GM23338 (cell line): ENCODE data around the gene NCR1. TPM values are rescaled to one million over a fixed set of nuclear protein-coding genes. Genes with fewer than 3 reads are reported as not detected.
"Not testable (repeated sequence)": the region's sequence is repeated elsewhere in the genome, so short reads cannot be mapped to it uniquely, and the experiment has no call there.

Experiments
- ATAC-seq: fragments of 200-7000 bp; cut with Tn5 transposase; 3 replicates; pipeline ENCODE4 v1.9.1; 2020
- DNase-seq: peaks from one replicate; pipeline ENCODE4 v3.0.0-alpha.2; 2015; ENCODE audit warnings: low spot score
- H2AFZ ChIP-seq: fragments of 200-600 bp; sonication (generic); 2 replicates; pipeline ENCODE4 v1.8.0; 2016; ENCODE audit warnings: antibody characterized with exemption, mild to moderate bottlenecking, moderate library complexity
- H3F3A ChIP-seq: fragments of 200-600 bp; sonication (generic); replicated peaks from 2 replicates; pipeline ENCODE4 v1.8.0; 2017; ENCODE audit warnings: antibody characterized with exemption, mixed run types, low read depth
- H3K27ac ChIP-seq: fragments of 200-600 bp; sonication (generic); 2 replicates; pipeline ENCODE4 v1.6.1; 2016; ENCODE audit warnings: low read depth
- H3K27me3 ChIP-seq: fragments of 200-600 bp; sonication (generic); 2 replicates; pipeline ENCODE4 v1.8.0; 2016; ENCODE audit warnings: mild to moderate bottlenecking, mixed run types, moderate library complexity; ENCODE audit not compliant: insufficient read depth
- H3K36me3 ChIP-seq: fragments of 200-600 bp; sonication (generic); 2 replicates; pipeline ENCODE4 v1.8.0; 2016; ENCODE audit warnings: mild to moderate bottlenecking; ENCODE audit not compliant: insufficient read depth
- H3K4me1 ChIP-seq: fragments of 200-600 bp; sonication (generic); 2 replicates; pipeline ENCODE4 v1.8.0; 2016; ENCODE audit warnings: mild to moderate bottlenecking, moderate library complexity; ENCODE audit not compliant: insufficient read depth
- H3K4me2 ChIP-seq: fragments of 200-600 bp; sonication (generic); 2 replicates; pipeline ENCODE4 v1.7.1; 2017; ENCODE audit warnings: mixed run types
- H3K4me3 ChIP-seq: fragments of 200-600 bp; sonication (generic); 2 replicates; pipeline ENCODE4 v1.6.1; 2016; ENCODE audit warnings: mixed run types
- H3K79me2 ChIP-seq: fragments of 200-600 bp; sonication (generic); replicated peaks from 2 replicates; pipeline ENCODE4 v1.8.0; 2017; ENCODE audit warnings: mild to moderate bottlenecking; ENCODE audit not compliant: insufficient read depth
- H3K9me2 ChIP-seq: fragments of 200-600 bp; sonication (generic); 2 replicates; pipeline ENCODE4 v1.8.0; 2017; ENCODE audit not compliant: insufficient read depth
- H4K20me1 ChIP-seq: fragments of 200-600 bp; sonication (generic); replicated peaks from 2 replicates; pipeline ENCODE4 v1.8.0; 2017; ENCODE audit warnings: mild to moderate bottlenecking; ENCODE audit not compliant: insufficient read depth
- H3K27ac Mint-ChIP-seq: 2 replicates; pipeline ENCODE4 v1.8.0; 2020; ENCODE audit warnings: inconsistent platforms, mild to moderate bottlenecking, moderate library complexity, mixed read lengths
- H3K27me3 Mint-ChIP-seq: 3 replicates; pipeline ENCODE4 v1.8.0; 2022; ENCODE audit warnings: low read depth, mild to moderate bottlenecking, moderate library complexity, mixed read lengths, inconsistent platforms; ENCODE audit not compliant: insufficient read depth, poor library complexity
- H3K36me3 Mint-ChIP-seq: 3 replicates; pipeline ENCODE4 v1.8.0; 2021; ENCODE audit warnings: low read depth, mild to moderate bottlenecking, inconsistent platforms, moderate library complexity, mixed read lengths
- H3K4me1 Mint-ChIP-seq: 3 replicates; pipeline ENCODE4 v1.8.0; 2020; ENCODE audit warnings: mild to moderate bottlenecking, inconsistent platforms, mixed read lengths
- H3K4me3 Mint-ChIP-seq: 3 replicates; pipeline ENCODE4 v1.8.0; 2021; ENCODE audit warnings: moderate library complexity, mild to moderate bottlenecking, inconsistent platforms, mixed read lengths
- H3K9me3 Mint-ChIP-seq: 3 replicates; pipeline ENCODE4 v1.8.0; 2020; ENCODE audit warnings: moderate library complexity, mild to moderate bottlenecking, inconsistent platforms, mixed read lengths
- EZH2 ChIP-seq: fragments of 200-600 bp; sonication (generic); IDR thresholded peaks from one replicate; pipeline ENCODE4 v1.8.0; 2017; ENCODE audit warnings: antibody characterized with exemption, mild to moderate bottlenecking, low read depth; ENCODE audit not compliant: unreplicated experiment
- EZH2phosphoT487 ChIP-seq: fragments of 200-600 bp; sonication (generic); IDR thresholded peaks from one replicate; pipeline ENCODE4 v1.8.1; 2018; ENCODE audit warnings: antibody characterized with exemption; ENCODE audit not compliant: unreplicated experiment
- NANOG ChIP-seq: IDR thresholded peaks from 2 replicates; pipeline ENCODE4 v1.6.1; 2016; ENCODE audit warnings: antibody characterized with exemption, borderline replicate concordance
- POLR2AphosphoS5 ChIP-seq: IDR thresholded peaks from 2 replicates; pipeline ENCODE4 v1.6.1; 2016; ENCODE audit warnings: antibody characterized with exemption, low read depth
- STAT1 ChIP-seq: IDR thresholded peaks from one replicate; pipeline ENCODE4 v1.6.1; 2016; ENCODE audit warnings: antibody characterized with exemption; ENCODE audit not compliant: unreplicated experiment
- ZNF114 ChIP-seq: fragments of 250-450 bp; sonication (Bioruptor Pico); IDR thresholded peaks from 2 replicates; pipeline ENCODE4 v1.5.0; 2020; ENCODE audit warnings: mild to moderate bottlenecking, moderate library complexity
- ZNF331 ChIP-seq: fragments of 250-450 bp; sonication (Bioruptor Pico); IDR thresholded peaks from 2 replicates; pipeline ENCODE4 v1.5.0; 2020; ENCODE audit warnings: low read depth, mild to moderate bottlenecking, moderate library complexity
- polyA plus RNA-seq: library from polyadenylated mRNA; unstranded; fragments of >200 nt; fragmentation: Nextera tagmentation; extraction: Ambion mirVana; gene quantifications from 2 replicates; pipeline ENCODE4 v1.2.1, GENCODE V29; 2016
- total RNA-seq: library from RNA; depleted of rRNA; stranded (reverse); fragments of >200 nt; shearing (Covaris generic); gene quantifications from 2 replicates; pipeline ENCODE4 v1.2.3, GENCODE V29; 2014
- TF ChIP-seq, protein P1 (sequence below): IDR thresholded peaks from 2 replicates; pipeline ENCODE4 v1.6.1; 2016; ENCODE audit warnings: antibody characterized with exemption
- TF ChIP-seq, protein P2 (sequence below): fragments of 250-450 bp; sonication (Bioruptor Pico); IDR thresholded peaks from 2 replicates; pipeline ENCODE4 v1.5.0; 2020; ENCODE audit warnings: mild to moderate bottlenecking, moderate library complexity
- TF ChIP-seq, protein P3 (sequence below), 2 experiments: fragments of 200-600 bp in 1 of 2; sonication (generic) in 1 of 2; conservative IDR thresholded peaks; 2 replicates each; pipeline versions ENCODE4 v1.5.1 to v1.6.1; 2016 to 2017; ENCODE audit warnings: antibody characterized with exemption in 2 of 2, low read depth in 2 of 2, mild to moderate bottlenecking in 2 of 2, moderate library complexity in 1 of 2
- TF ChIP-seq, protein P4 (sequence below): IDR thresholded peaks from one replicate; pipeline ENCODE4 v1.6.1; 2018; ENCODE audit warnings: antibody characterized with exemption; ENCODE audit not compliant: unreplicated experiment

The NCR1 gene
- total and polyA plus RNA-seq, 2 experiments from 2014 or later = 1.8 to 2.0 TPM

DNA sequence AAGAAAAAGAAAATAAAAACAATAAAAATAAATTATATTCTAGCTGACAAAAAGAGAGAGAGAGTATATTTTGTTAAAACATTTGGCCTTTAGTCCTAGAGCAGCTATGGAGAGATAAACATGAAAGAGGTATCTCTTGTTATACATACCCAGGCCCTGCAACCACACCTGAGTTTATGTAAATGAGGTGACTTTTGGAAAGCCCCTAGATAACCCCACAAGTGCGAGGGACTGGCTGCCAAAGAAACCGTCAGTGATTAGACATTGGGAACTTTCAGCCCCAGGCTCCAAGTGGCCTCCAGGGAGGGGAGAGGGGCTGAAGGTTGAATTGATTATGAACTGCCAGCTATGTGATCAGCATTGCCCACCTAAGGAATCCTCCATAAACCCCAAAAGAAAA is 43.5 kb downstream of the NCR1 start:
- Mint-ChIP-seq H3K27ac (no peak overlapping the region), H3K9me3 (peaks cover 3% of the 10 kb centered on the region; the same call in 2 of the 3 replicates), H3K4me3 (no peak overlapping the region), H3K36me3 (no peaks in the 10 kb centered on the region), H3K4me1 (peaks cover 12% of the 10 kb centered on the region), H3K27me3 (peaks cover 6% of the 10 kb centered on the region)
- DNase-seq (no peak), ATAC-seq (no peak)
- peaks cover 14% of the 10 kb centered on the region for H3K4me1 ChIP-seq
- H3K27ac ChIP-seq = no peak overlapping the region
- TF ChIP-seq NANOG = no peak
- TF ChIP-seq ZNF331 (CRISPR knock-in tag) = no peak
- TF ChIP-seq, protein P1, sequence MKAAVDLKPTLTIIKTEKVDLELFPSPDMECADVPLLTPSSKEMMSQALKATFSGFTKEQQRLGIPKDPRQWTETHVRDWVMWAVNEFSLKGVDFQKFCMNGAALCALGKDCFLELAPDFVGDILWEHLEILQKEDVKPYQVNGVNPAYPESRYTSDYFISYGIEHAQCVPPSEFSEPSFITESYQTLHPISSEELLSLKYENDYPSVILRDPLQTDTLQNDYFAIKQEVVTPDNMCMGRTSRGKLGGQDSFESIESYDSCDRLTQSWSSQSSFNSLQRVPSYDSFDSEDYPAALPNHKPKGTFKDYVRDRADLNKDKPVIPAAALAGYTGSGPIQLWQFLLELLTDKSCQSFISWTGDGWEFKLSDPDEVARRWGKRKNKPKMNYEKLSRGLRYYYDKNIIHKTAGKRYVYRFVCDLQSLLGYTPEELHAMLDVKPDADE = no peak
- TF ChIP-seq, protein P2, sequence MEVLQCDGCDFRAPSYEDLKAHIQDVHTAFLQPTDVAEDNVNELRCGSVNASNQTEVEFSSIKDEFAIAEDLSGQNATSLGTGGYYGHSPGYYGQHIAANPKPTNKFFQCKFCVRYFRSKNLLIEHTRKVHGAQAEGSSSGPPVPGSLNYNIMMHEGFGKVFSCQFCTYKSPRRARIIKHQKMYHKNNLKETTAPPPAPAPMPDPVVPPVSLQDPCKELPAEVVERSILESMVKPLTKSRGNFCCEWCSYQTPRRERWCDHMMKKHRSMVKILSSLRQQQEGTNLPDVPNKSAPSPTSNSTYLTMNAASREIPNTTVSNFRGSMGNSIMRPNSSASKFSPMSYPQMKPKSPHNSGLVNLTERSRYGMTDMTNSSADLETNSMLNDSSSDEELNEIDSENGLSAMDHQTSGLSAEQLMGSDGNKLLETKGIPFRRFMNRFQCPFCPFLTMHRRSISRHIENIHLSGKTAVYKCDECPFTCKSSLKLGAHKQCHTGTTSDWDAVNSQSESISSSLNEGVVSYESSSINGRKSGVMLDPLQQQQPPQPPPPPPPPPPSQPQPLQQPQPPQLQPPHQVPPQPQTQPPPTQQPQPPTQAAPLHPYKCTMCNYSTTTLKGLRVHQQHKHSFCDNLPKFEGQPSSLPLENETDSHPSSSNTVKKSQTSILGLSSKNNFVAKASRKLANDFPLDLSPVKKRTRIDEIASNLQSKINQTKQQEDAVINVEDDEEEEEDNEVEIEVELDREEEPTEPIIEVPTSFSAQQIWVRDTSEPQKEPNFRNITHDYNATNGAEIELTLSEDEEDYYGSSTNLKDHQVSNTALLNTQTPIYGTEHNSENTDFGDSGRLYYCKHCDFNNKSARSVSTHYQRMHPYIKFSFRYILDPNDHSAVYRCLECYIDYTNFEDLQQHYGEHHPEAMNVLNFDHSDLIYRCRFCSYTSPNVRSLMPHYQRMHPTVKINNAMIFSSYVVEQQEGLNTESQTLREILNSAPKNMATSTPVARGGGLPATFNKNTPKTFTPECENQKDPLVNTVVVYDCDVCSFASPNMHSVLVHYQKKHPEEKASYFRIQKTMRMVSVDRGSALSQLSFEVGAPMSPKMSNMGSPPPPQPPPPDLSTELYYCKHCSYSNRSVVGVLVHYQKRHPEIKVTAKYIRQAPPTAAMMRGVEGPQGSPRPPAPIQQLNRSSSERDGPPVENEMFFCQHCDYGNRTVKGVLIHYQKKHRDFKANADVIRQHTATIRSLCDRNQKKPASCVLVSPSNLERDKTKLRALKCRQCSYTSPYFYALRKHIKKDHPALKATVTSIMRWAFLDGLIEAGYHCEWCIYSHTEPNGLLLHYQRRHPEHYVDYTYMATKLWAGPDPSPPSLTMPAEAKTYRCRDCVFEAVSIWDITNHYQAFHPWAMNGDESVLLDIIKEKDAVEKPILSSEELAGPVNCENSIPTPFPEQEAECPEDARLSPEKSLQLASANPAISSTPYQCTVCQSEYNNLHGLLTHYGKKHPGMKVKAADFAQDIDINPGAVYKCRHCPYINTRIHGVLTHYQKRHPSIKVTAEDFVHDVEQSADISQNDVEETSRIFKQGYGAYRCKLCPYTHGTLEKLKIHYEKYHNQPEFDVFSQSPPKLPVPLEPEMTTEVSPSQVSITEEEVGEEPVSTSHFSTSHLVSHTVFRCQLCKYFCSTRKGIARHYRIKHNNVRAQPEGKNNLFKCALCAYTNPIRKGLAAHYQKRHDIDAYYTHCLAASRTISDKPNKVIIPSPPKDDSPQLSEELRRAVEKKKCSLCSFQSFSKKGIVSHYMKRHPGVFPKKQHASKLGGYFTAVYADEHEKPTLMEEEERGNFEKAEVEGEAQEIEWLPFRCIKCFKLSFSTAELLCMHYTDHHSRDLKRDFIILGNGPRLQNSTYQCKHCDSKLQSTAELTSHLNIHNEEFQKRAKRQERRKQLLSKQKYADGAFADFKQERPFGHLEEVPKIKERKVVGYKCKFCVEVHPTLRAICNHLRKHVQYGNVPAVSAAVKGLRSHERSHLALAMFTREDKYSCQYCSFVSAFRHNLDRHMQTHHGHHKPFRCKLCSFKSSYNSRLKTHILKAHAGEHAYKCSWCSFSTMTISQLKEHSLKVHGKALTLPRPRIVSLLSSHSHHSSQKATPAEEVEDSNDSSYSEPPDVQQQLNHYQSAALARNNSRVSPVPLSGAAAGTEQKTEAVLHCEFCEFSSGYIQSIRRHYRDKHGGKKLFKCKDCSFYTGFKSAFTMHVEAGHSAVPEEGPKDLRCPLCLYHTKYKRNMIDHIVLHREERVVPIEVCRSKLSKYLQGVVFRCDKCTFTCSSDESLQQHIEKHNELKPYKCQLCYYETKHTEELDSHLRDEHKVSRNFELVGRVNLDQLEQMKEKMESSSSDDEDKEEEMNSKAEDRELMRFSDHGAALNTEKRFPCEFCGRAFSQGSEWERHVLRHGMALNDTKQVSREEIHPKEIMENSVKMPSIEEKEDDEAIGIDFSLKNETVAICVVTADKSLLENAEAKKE (CRISPR knock-in tag) = no peak
- no peak for TF ChIP-seq POLR2AphosphoS5
- no peak for TF ChIP-seq STAT1
- TF ChIP-seq ZNF114 (CRISPR knock-in tag) = no peak
- TF ChIP-seq, protein P3, sequence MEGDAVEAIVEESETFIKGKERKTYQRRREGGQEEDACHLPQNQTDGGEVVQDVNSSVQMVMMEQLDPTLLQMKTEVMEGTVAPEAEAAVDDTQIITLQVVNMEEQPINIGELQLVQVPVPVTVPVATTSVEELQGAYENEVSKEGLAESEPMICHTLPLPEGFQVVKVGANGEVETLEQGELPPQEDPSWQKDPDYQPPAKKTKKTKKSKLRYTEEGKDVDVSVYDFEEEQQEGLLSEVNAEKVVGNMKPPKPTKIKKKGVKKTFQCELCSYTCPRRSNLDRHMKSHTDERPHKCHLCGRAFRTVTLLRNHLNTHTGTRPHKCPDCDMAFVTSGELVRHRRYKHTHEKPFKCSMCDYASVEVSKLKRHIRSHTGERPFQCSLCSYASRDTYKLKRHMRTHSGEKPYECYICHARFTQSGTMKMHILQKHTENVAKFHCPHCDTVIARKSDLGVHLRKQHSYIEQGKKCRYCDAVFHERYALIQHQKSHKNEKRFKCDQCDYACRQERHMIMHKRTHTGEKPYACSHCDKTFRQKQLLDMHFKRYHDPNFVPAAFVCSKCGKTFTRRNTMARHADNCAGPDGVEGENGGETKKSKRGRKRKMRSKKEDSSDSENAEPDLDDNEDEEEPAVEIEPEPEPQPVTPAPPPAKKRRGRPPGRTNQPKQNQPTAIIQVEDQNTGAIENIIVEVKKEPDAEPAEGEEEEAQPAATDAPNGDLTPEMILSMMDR (conservative IDR thresholded peaks at IDR 0.05; ENCODE audit: low read depth in 2 of 2) = no peak
- no peak for TF ChIP-seq EZH2phosphoT487
- TF ChIP-seq, protein P4, sequence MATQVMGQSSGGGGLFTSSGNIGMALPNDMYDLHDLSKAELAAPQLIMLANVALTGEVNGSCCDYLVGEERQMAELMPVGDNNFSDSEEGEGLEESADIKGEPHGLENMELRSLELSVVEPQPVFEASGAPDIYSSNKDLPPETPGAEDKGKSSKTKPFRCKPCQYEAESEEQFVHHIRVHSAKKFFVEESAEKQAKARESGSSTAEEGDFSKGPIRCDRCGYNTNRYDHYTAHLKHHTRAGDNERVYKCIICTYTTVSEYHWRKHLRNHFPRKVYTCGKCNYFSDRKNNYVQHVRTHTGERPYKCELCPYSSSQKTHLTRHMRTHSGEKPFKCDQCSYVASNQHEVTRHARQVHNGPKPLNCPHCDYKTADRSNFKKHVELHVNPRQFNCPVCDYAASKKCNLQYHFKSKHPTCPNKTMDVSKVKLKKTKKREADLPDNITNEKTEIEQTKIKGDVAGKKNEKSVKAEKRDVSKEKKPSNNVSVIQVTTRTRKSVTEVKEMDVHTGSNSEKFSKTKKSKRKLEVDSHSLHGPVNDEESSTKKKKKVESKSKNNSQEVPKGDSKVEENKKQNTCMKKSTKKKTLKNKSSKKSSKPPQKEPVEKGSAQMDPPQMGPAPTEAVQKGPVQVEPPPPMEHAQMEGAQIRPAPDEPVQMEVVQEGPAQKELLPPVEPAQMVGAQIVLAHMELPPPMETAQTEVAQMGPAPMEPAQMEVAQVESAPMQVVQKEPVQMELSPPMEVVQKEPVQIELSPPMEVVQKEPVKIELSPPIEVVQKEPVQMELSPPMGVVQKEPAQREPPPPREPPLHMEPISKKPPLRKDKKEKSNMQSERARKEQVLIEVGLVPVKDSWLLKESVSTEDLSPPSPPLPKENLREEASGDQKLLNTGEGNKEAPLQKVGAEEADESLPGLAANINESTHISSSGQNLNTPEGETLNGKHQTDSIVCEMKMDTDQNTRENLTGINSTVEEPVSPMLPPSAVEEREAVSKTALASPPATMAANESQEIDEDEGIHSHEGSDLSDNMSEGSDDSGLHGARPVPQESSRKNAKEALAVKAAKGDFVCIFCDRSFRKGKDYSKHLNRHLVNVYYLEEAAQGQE = no peak
- TF ChIP-seq EZH2 = no peak
- no peak overlapping the region for H2AFZ ChIP-seq
- no peak overlapping the region; the same call in 1 of the 2 replicates for H3K4me2 ChIP-seq
- H3K9me2 ChIP-seq = no peaks in the 10 kb centered on the region
- no peaks in the 10 kb centered on the region for H3K79me2 ChIP-seq
- H4K20me1 ChIP-seq = no peaks in the 10 kb centered on the region
- no peaks in the 10 kb centered on the region for H3F3A ChIP-seq
- H3K27me3 ChIP-seq = no peaks in the 10 kb centered on the region
- no peaks in the 10 kb centered on the region for H3K36me3 ChIP-seq
- no peak overlapping the region for H3K4me3 ChIP-seq

DNA sequence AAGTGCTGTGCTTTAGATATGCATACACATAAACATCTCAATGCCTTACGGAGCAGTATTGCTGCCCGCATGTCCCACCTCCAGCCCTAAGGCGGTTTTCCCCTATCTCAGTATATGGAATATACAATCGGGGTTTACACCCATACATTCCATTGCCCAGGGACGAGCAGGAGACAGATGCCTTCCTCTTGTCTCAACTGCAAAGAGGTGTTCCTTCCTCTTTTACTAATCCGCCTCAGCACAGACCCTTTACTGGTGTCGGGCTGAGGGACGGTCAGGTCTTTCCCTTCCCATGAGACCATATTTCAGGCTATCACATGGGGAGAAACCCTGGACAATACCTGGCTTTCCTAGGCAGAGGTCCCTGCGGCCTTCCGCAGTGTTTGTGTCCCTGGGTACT is 44.6 kb downstream of the NCR1 start:
- H3K27me3 Mint-ChIP-seq, H3K36me3 Mint-ChIP-seq, H3K27me3 ChIP-seq, H3K4me3 ChIP-seq, ATAC-seq, H3K79me2 ChIP-seq, H3K4me3 Mint-ChIP-seq, H4K20me1 ChIP-seq, H3K36me3 ChIP-seq, H3K9me3 Mint-ChIP-seq, H3K27ac ChIP-seq, H3K27ac Mint-ChIP-seq, DNase-seq, H3K9me2 ChIP-seq, H3F3A ChIP-seq: not testable (repeated sequence)
- Histone ChIP-seq H3K4me1 (peaks cover 14% of the 10 kb centered on the region), H2AFZ (peak overlapping the region; percentile 78), H3K4me2 (peak overlapping the region; percentile 64)
- H3K4me1 Mint-ChIP-seq = peaks cover 12% of the 10 kb centered on the region
